ENCODE measurements around the gene WWOX.

DNA sequence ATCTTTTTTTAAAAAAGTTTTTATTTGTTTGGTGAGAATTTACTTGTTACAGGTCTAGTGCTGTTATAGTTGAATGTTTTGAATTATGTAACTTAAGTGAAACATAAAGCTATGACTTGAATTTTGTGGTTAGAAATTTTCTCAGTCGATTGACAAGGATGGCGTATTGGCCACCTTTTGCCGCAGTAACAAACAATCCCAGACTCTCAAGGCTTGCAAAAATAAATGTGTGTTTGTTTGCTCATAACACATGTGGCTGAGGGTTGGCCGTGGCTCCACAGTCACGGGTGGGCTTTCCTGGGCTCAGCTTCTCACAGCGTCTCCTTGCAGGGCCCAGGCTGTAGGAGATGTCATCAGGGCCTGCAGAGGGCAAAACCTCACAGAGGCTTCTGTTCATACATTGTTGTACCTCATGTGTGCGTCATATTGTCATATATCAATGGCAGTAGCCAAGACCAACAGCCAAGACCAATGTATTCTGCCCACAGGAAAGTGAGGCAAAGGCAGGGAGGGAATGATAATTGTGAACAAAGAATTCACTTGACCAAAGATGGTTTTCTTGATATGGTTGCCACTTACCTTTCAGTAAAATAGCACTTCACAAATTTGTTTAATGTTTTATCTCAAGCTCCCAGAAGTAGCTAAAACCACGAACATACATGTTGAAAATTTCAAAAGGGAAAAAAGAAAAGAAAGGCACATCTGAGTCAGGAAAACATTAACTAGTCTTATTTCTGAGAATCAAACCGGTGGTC, 93.5 kb downstream of the WWOX start:
- TF ChIP-seq, protein P1, sequence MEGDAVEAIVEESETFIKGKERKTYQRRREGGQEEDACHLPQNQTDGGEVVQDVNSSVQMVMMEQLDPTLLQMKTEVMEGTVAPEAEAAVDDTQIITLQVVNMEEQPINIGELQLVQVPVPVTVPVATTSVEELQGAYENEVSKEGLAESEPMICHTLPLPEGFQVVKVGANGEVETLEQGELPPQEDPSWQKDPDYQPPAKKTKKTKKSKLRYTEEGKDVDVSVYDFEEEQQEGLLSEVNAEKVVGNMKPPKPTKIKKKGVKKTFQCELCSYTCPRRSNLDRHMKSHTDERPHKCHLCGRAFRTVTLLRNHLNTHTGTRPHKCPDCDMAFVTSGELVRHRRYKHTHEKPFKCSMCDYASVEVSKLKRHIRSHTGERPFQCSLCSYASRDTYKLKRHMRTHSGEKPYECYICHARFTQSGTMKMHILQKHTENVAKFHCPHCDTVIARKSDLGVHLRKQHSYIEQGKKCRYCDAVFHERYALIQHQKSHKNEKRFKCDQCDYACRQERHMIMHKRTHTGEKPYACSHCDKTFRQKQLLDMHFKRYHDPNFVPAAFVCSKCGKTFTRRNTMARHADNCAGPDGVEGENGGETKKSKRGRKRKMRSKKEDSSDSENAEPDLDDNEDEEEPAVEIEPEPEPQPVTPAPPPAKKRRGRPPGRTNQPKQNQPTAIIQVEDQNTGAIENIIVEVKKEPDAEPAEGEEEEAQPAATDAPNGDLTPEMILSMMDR (IDR thresholded peaks at IDR 0.05): no peak
- TF ChIP-seq POLR2AphosphoS5 (IDR thresholded peaks at IDR 0.05) (no peak), POLR2A (IDR thresholded peaks at IDR 0.05) (no peak), EP300 (IDR thresholded peaks at IDR 0.05) (no peak)
